Stomach (tissue), 4 donors: Measurements from ENCODE around the gene LPCAT4.
"Not testable (repeated sequence)": the region's sequence is repeated elsewhere in the genome, so short reads cannot be mapped to it uniquely, and the experiment has no call there.

Experiments
- CTCF ChIP-seq, 7 experiments: fragments of 450-650 bp in 4 of 7; fragments of 200-600 bp in 3 of 7; sonication (generic) in 3 of 7; IDR thresholded peaks; one replicate each; pipeline ENCODE4 v1.5.1; 2016 to 2019; ENCODE audit warnings: antibody characterized with exemption in 7 of 7, control low read depth in 2 of 7, mild to moderate bottlenecking in 1 of 7
- POLR2A ChIP-seq, 4 donors: fragments of 450-650 bp; IDR thresholded peaks; one replicate each; pipeline ENCODE4 v1.6.1; 2016; ENCODE audit warnings: antibody characterized with exemption in 4 of 4, control low read depth in 2 of 4, mild to moderate bottlenecking in 1 of 4, moderate library complexity in 1 of 4

GRCh38 chr15:34403160-34403598 lies 36.2 kb upstream of the LPCAT4 start:
- TF ChIP-seq POLR2A, CTCF (IDR thresholded peaks at IDR 0.05): not testable (repeated sequence)
